Measurements from ENCODE around the gene MEX3B.

The MEX3B gene

DNA sequence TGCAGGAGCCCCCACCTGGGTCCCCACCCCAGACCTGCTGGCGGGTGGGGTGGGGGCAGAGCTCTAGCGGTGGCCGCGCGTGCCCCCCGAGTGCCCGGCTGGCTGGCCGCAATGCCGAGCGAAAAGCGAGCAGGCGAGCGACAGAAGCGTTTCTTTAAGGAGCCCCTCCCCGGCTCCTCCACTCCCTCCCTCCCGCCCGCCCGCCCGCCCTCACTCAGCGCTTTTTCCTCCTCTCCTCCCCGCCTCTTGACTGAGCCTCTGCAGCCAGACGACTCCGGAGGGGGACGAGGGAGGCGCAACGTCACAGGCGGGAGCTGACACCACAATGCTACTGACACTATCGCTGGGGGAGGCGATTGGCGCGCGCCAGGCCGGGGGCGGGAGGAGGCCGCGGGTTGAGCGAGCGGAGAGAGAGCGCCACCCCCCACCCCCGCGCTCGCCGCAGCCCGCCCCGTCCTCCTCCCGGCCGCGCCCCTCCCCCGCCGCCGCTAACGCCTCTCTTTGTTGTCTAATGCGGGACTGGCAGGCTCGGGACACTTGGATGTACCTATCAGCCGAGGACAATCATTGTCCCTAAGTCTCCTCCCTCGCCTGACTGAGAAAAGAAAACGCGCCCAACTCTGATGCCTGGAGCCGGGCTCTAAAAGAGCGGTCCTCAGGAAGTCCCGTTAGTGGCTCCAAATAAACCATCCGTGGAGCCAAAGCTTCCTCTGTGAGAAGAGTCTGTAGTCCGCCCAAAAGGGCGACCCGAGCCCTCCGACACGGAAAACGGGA, at the start of gene MEX3B:
Gene MEX3B, minus strand, starts transcription at position 127 of the 774 bp plus-strand sequence. CDS start 313 bp downstream, outside the sequence.
- peak; percentile 89 to 90 for DNase-seq

GRCh38 chr15:82093774-82094211, 48.0 kb upstream of the MEX3B start:
- DNase-seq = no peak

DNA sequence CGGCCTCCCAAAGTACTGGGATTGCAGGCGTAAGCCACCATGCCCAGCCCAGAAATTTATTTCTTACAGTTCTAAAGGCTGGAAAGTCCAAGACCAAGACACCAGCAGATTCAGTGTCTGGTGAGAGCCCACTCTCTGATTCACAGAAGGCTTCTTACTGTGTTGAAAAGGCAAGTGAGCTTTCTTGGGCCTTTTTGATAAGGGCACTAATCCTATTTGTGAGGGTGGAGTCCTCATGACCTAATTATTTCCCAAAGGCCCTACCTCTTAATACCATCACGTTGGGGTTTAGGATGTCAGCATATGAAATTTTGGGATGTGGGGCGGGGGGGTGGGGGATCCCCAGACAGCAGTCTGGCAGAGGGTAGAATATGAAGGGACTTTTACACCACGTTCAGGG, 47.5 kb upstream of the MEX3B start:
- no peak for DNase-seq

DNA sequence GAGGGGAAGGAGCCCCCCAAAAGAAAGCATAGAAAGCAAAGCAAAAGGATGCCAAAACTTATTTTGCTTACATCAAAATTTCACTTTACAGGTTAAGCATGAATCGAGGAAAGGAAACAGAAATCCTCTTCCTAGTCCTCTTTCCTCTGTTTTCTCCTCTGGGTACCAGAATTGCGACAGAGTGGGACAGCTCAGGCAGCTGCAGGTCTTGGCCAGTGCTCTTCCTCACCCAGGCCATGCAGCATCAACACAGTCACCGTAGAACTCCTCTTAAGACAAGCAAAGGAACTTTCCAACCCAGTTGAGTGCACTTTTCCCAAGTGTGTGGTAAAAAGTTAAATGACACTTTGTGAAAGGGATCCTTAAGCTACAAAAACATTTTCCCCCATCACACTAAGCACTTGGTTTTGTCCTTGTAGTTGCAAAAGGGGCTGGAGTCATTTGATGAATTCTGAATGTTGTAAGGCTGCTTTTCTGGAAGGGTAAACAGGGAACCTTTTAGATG, 45.9 kb upstream of the MEX3B start:
- DNase-seq = no peak

DNA sequence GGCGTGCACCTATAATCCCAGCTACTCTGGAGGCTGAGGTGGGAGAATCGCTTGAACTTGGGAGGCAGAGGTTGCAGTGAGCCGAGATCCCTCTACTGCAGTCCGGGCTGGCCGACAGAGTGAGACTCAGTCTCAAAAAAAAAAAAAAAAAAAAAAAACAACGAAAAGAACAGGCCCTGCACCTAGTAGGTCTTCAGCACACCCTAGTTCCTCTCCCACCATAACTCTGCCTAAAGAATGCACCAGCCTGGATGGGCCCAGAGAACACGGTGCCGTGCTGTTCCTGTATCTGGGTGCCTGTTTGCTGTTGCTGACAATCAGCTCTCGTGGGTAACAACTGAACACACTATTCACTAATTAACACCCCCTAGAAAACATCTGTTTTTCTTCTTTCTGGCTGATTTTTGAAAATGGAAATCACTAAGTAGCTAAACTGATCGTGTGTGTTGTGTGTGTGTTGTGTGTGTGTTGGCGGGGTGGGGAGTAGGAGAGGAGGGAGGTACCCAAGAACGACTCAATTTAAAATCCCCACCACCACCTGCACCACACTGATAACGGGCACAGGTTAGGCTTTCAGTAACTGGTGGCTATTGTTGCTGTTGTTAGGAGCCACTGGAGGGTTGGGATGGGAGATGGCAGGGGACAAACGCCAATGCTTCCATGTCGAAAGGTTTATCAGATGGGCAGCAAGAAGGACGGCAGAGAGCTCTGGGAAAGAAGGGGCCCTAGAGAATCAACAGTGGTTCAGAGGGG, 40.6 kb upstream of the MEX3B start:
- DNase-seq = no peak

DNA sequence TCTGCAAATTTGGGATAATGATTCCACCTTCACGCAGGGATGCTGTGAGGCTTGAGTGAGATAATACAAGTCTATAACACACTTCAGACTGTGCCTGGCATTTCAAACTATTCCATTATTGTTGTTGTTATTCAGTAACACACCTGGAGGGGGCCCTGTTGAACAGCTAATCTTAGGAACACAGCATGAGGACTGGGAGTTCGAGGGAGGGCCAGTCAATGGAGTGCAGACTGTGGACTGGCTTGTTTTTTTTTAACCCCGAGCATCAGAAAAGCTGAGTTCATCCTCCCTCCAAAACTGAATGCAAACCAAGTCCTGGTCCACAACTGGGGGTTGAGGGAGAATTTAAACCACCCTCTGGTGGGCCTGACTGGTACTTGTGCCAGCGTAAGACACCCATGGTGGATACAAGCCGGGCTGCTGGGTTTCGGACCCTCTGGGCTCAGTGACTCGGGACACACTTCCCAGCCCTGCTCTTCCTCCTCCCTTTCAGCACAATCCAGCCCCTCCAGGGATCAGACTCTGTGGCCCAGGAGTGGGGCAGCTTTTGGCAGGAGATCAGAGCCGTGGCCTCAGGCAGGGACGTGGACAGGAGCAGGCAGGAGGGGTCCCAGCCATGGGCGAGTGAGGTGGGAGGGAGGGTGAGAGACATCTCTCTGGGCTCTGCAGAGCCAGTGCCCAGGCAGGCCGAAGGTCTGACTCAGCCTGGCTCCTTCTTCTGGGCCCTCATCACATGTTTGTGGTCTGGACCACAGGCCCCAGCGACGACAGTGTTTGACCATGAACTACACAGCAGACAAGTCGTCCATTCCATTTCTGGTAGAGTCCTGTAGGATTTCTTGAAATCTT, 36.3 kb upstream of the MEX3B start:
- no peak for DNase-seq

DNA sequence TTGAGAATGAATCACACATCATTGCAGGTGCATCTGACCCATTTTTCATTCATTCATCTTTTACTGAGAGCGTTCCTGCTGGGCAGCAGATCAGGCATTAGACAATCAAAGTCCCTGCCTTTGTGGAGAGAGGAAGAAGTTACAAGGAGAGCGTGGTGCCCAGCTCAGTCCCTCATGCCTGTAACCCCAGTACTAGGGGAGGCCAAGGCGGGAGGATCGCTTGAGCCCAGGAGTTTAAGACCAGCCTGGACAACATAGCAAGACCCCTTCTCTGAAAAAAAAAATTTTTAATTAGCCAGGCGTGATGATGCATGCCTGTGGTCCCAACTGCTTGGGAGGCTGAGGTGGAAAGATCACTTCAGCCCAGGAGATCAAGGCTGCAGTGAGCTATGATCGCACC, 35.0 kb upstream of the MEX3B start:
- DNase-seq = no peak

- no peak for DNase-seq
Measured at GRCh38 chr15:82079736-82080135, 33.9 kb upstream of the MEX3B start.

DNA sequence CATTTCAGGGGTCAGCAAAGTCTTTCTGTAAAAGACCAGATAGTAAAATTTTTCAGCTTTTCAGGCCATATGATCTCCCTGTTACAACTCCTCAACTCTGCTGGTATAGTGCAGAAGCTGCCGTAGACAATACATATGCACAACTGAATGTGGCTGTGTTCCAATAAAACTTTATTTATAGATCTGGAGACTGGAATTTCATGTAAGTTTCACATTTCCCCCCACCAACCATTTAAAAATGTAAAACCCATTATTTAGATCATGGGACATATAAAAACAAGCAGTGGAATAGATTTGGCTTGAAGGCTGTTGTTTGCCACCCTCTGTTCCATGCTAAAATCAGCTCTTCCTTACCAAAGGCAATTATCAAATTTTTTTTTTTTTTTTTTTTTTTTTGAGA, 28.8 kb upstream of the MEX3B start:
- no peak for DNase-seq

GRCh38 chr15:82072926-82073537, 27.2 kb upstream of the MEX3B start:
- DNase-seq = no peak

GRCh38 chr15:82066455-82066854, 20.6 kb upstream of the MEX3B start:
- DNase-seq = no peak

DNA sequence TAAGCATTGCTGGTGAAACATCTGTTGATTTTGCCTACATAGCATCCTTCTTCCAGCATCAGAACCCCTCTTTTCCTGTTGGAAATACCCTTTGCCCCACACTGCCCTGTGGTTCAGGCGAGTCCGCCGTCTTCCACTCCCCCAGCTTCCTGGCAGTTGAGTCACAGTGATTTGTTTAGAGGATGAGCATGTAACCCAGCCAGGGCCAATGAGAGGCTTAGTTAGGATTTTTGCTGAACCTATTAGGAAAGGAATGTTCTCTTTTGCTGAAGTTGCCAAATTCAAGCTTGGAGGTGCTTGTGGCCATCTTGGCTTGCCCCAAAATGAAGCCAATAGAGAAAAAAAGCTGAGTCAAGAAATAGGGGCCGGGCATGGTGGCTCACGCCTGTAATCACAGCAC, 19.0 kb upstream of the MEX3B start:
- no peak for DNase-seq

DNA sequence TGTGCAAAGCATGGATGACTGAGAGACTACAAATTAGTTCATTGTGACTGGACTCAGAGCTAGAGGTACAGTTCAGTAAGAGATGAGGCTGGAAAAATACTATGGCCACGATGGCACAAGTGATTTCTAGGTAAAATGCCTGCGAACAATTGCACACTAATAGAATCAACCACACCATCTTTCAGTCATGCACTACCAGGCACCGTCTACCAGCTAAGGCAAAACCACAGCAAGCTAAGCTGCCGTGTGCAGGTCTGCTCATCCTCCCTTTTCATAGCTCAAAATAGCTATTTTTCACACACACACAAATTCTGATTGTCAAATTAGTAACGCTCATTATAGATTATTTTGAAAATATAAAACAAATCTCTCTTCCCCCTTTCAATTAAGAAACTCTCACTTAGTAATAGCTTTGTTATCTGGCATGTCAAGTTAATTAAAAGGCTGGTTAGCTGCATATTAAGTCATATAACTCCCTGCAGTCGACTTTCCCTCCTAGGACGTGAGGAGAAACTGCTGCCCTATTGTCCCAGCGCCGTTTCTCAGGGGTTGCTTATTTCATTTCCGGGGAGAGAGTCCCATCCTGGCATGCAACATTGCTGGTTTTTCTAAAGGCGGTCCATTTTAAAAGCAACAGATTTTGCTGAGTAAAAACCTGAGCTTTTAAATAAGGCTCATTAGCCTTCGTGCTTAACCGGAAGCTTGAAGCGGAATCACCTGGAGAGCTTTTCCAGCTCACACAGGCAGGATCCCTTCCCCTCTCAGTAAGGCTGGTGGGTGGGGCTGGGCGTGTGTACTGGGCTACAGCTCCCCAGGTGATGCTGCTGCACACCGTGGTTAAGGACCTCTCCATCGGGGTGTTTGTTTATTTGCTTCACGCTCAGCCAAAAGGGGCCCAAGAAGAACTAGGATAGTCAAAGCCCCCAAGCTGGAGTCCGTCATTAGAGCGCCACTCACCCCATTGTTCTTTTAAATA, 16.9 kb upstream of the MEX3B start:
- DNase-seq = no peak

GRCh38 chr15:82060817-82061216, 15.0 kb upstream of the MEX3B start:
- no peak for DNase-seq

DNA sequence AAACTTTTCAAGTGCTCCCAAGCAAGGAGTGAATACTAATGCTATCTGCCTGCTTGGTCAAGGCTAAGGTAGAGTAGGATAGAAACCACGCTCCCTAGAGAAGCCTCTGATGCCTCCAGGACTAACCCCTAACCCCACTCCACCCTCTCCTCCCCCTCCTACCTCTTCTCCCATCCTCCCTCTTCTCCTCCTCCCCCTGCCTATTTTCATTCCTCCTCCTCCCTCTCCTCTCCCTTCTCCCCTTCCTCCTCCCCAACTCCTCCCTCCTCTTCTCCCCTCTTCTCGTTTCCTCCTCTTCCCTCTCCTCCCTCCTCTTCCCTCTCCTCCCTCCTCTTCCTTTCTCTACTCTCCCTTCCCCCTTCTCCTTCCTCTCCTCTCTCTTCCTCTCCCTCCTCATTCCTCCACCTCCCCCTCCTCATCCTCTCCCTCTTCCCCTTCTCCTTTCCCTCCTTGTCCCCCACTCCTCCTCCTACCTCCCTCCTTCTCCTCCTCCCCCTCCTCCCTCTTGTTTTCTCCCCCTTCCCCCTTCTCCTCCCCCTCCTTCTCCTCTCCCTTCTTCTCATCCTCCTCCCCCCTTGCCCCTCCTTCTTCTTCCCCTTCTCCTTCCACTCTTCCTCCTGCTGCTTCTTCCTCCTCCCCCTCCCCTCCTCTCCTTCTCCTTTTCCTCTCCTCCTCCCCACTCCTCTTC, 12.8 kb upstream of the MEX3B start:
- DNase-seq = no peak

DNA sequence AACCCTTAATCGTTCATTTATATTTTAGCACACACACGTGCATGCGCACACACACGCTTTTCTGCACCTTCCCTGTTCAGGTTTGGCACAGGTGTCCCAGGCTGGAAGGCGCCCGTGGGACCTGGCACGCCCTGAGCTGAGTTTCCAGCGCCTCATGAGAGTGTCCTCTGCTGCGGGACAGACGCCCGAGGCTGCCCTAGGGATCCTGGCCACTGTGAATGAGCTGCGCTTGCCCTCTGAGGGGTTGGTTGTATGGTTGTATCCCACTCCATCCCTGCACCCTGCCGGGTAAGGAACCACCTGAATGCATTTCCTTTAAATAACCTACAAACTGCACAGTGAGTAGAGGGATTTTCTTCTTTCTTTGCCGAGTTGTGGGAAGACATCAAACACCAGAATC, 12.2 kb upstream of the MEX3B start:
- DNase-seq = no peak

GRCh38 chr15:82056958-82057823, 11.4 kb upstream of the MEX3B start:
- DNase-seq = no peak

DNA sequence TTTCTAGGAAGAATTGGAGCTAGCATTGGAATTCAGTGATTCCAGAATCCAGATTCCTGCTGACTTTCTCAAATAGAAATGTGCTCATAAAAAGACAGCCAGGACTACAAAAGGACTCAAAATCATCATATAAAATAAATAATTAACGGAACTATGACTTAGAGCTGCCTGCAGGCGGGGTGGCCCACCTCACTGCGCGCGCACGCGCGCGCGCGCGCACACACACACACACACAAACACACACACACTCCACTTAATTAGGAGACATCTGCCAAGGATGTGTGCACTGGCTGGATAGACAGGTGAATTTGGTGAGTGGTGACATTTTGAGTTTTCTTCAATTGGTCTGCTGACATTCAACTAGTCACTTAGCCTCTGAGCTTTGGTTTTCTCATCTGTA, 6.9 kb upstream of the MEX3B start:
- no peak for DNase-seq

DNA sequence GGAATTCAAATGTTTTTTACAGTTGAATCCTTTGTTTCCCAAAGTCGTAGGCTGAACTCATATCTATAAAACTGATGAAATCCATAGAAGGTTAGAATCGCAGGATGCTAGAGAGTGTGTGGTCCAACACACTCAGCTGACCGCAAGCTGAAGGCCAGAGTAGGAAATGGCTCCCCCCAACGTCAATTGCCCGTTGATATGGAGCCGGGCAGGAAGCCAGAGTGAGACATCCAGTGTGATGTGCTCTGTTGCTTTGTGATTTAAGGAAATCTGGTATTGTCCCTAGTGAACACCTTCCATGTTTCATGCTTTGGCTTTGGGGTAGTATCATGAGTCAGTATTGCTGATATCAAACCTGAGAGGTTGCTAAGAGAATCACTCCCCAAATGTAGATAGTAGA, 5.8 kb upstream of the MEX3B start:
- no peak for DNase-seq

DNA sequence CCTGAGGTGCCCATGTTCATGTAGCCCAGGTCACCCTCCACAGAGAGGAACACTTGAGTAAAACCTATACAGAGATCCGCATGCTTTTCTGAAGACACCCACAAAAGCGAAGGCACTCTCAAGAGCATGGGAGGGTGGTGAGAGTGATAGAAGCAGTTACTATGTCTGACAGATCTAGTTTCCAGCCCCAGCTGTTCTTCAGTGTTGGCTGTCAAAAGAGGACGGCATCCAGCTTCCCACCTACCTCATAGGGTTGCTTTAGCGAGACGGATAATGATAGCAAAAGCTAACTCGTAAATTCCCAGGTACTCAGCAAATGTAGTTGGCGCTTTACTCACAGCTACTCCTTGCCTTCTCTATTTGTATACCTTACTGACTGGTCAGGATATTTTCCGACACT, 3.0 kb upstream of the MEX3B start:
- no peak for DNase-seq
